Activated T-cell treated with anti-CD3 and anti-CD28 coated beads for 4 hours (primary cell): ENCODE results near the gene ERGIC1.
"Not testable (repeated sequence)": the region's sequence is repeated elsewhere in the genome, so short reads cannot be mapped to it uniquely, and the experiment has no call there.

ENCODE experiments used
- DNase-seq: peaks from one replicate; pipeline ENCODE4 v3.0.0-alpha.2; 2020

Gene ERGIC1

DNA sequence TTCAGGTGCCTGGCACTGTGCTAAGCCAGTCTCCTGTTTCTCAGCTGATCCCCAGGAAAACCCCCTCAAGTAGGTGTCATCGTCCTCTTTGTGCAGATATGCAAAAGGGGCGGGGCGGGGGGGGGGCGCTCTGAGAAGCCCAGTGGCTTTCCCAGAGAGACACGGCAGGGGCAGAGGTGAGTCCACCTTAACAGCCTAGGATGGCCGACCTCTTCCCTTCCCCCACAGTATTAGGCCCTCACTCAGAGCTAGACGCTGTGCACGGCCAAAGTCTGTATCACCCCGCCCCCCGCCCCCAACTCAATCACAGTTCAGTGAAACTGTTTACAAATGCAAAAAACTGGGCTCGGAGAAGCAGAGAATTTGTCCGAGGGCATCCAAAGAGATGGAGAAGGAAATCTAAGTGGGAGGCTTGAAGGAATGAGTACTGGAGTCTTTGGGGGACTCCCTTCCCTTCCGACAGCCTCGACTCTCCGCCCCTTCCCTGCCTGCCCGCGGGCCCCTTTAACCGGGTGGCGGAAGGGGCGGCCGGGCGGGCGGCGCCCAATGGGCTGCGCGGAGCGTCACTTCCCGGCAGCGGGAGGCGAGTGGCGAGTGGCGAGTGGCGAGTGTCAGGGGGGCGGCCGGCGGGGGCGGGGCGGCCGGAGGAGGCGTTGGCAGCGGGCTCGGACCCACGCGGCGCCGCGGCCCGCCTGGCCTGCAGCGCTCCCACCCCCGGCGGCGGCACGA lies at the start of gene ERGIC1:
TSS of gene ERGIC1 (plus strand) at position 566 of the 729 bp plus-strand sequence. CDS start at position 729, 163 bp downstream.
- peak; percentile 33 for DNase-seq

DNA sequence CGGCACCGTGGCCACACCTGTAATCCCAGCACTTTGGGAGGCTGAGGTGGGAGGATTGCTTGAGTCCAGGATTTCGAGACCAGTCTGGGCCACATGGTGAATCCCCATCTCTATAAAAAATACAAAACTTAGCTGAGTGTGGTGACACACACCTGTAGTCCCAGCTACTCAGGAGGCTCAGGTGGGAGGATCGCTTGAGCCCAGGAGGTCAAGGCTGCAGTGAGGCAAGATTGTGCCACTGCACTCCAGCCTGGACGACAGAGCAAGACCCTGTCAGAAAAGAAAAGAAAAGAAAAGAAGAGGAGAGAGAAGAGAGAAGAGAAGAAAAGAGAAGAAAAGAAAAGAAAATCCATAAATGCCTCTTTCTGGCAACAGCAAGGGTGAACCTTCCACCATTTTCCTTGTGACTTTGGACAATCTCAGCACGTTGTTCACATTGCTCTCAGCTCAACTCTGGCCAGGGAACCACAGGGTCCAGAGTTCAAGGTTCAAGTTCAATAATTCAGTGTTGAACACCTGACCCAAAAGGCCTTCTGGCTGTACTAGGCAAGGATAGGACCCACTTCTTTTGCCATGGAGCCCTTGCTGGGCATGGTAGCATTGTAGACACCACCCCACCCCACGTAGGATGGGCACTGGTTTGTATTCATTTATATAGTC lies 48.5 kb upstream of the ERGIC1 start:
- no peak for DNase-seq

DNA sequence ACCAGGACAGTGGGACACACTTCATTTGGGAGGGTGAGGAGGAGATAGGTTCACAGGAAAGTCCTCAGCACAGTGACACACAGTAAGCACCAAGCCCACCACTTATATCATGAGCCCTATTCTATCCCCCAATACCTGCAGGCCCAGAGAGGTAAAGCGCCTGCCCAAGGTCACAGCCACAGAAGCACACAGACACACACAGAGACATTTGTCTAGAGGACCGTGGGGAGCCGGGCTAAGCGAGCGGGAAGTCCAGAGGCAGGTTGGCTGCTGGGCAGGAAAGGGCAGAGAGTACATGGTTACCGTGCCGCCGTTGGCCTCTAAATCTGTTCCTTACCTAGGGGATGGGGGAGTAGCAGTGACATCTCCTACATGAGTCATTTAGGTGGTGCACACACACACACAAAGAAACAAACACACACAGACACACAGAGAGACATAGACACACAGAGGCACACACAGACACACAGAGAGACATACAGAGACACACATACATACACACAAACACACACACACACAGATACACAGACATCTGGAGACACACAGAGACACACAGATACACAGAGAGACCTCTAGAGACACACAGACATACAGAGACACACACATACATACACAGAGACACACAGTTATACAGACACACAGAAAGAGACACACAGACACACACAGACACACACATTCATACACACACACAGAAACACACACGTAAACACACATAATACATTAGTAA lies 47.2 kb upstream of the ERGIC1 start:
- DNase-seq: no peak

DNA sequence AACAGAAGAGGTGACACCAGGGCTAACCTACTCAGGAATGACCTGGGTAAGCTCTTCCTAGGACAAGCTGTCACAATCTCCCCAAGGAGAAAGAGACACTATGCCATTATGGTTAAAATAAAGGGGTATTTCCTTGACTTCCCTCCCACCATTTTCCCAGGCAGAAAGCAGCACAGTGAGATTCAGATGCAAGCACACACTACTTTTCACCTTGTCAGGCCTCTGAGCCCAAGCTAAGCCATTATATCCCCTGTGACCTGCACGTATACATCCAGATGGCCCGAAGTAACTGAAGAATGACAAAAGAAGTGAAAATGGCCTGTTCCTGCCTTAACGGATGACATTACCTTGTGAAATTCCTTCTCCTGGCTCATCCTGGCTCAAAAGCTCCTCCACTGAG lies 46.5 kb upstream of the ERGIC1 start:
- DNase-seq: not testable (repeated sequence)

GRCh38 chr5:172788771-172789686 lies 45.0 kb upstream of the ERGIC1 start:
- DNase-seq: no peak

DNA sequence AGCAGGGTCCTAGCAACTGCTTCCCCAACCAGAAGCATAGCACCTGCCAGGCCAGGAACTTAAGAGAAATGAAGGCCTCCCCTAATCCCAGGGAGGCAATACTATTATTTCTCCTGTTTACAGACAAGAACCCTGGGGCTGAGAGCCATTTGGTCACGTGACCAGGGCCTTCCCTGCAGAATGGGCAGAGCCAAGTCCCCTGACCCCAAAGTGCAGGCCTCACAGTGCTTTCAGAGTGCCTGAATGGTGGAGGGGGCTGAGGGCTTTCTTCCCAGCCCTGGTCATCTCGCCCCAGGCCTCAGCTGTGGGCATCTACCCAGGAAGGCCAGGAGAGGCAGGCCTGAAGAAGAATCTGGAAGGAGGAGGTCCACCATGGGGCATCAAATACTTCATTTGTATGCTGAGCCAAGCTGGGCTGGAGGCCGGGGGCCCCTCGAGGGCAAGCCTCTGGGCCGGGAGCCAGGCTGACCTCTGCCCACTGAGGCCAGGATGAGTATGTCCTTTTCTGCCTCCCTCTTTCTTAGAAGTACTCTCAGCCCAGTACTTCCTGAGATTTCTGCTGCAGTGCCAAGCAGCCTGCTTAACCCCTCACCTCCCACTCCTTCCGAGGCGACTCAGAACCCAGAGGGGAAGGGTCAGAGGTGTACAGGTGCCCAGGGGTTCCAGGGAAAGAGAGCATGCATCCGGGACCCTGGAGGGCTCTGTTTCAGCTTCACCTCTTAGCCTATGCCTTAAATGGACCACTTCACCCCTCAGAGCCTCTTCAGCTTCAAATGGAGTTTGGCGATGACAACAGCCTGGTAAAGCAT lies 44.2 kb upstream of the ERGIC1 start:
- no peak for DNase-seq

- no peak for DNase-seq
Observed at GRCh38 chr5:172790496-172790889, 43.6 kb upstream of the ERGIC1 start.

GRCh38 chr5:172791286-172791685 lies 42.8 kb upstream of the ERGIC1 start:
- no peak for DNase-seq

DNA sequence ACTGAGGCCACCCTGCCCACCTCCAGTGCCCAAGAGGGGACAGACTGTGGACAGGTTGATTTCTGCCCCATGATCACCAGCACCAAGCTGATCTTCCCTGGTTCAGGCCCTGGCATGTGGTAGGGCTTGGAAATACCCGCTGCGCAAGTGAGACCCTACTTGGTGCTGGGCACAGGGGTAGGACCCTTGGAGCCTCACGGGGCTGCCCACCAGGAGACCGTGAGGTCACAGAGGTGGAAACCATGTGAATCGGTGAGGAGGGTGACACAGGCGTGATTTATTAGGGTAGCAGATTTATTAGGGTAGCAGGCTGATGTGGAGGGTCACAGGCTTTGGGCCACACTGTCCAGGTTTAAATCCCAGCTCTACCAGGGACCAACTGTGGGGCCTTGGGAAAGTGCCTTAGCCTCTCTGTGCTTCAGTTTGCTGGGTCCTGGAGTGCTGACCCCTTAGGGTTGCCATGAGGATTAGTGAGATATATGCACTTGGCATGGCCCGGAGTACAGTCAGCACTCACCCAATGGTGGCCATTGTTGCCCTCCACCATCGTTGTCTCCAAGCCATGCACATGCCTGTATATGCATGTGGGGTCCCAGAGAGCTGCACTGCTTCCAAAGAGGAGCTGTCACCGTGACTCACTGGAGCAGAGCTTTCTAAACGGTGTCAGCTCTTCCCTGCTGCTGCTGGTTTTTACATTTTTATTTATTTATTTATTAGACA lies 42.2 kb upstream of the ERGIC1 start:
- no peak for DNase-seq

GRCh38 chr5:172792701-172793570 lies 41.1 kb upstream of the ERGIC1 start:
- DNase-seq: no peak

GRCh38 chr5:172793577-172794488 lies 40.2 kb upstream of the ERGIC1 start:
- DNase-seq: no peak

GRCh38 chr5:172795318-172795977 lies 38.6 kb upstream of the ERGIC1 start:
- DNase-seq: no peak

- no peak for DNase-seq
Observed at GRCh38 chr5:172796306-172796705, 37.7 kb upstream of the ERGIC1 start.

DNA sequence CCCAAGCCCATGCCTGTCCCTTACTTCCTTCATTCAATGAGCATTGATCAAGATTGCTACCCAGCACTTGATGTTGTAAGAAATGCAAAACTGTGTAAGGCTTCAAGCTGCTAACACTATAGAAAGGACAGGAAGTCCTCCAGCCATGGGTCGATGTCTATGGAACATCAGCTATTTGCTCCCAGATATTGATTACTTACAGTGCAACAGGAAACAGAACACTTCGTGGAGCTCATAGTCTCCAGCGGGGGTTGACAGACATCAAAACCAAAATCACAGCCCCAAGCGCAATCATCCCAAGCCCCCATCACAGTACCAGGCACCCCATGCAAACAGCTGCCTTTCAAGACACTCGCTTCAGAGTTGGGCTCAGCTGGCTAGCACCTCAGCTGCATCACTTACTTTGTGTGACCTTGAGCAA lies 36.3 kb upstream of the ERGIC1 start:
- no peak for DNase-seq

DNA sequence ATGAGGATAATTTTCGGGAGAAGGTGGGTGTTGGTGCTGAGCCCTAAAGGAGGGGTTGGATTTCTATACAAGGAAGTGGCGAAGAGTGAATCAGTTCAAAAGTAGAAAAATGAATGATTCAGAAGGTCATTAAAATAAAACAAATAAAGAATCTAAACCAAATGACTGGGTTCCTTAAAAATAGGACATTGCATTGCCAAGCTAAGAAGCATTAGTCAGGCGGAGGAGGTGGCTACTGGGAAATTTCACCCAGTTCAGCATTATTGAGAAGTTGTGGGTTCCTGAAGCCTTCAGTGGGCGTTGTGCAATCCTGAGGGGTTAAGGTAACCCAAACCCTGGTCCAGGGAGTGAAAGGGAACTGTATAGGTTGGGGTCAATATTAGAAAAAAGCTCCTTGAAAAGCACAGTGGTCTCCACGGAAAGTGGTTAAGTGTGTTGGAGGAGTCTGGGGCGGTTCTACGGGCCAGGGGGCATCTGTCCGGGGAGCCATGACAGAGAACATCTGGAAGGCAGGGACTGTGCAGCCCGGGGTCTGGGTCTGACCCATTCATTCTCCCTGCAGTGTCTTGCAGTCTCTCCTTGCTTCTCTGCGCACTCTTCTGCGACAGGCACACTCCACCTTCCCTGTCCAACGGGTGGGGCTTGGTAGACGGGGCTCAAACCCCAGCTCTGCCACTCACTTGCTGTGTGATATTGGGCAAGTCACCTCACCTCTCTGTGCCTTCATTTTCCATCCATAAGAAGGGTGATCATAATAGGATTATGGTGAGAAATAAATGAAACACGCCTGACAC lies 35.4 kb upstream of the ERGIC1 start:
- DNase-seq: no peak

DNA sequence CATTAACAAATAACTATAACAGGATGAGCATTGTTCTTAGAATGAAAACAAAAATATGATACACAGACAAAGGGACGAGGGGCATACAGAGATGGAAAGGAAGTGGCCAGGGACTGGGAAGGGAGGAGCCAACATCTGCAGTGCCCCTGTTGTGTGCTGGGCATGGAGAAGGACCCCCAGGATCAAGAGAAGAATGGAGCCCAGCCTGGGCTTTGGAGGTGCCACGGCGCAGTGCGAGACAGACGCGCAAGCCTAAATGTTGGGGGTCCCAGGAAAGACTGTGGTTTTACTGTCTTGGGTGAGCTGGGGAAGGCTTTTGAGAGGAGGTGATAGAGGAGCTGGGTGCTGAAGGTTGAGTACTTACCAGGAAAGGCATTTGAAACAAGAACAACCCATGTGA lies 34.6 kb upstream of the ERGIC1 start:
- no peak for DNase-seq

- DNase-seq: no peak
Observed at GRCh38 chr5:172800088-172800551, 33.9 kb upstream of the ERGIC1 start.
